ENCODE measurements around the gene XAGE3.

Gene XAGE3

GRCh38 chrX:52839137-52839536 lies 28.7 kb downstream of the XAGE3 start:
- no peak for DNase-seq

DNA sequence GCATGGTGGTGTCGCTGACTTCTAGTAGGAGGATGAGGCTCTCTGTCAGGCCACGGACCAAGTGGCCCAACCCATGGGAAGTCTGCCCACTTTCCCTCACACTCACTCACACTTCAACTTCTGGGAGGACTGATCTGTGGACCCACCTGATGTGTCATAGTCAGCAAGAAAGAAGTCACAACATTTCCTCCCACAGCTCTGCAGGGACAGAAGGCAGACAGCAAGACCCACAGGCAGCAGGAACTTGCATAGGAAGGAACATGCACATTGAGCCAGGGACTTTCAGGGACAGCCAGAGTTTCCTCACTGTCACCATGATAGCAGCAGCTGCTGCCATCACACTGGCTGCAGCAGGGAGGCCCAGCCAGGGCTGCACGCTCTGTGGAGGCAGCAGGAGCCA lies 37.3 kb downstream of the XAGE3 start:
- no peak for DNase-seq

- DNase-seq, result no peak
Measured at GRCh38 chrX:52824608-52825007, 43.3 kb downstream of the XAGE3 start.

DNA sequence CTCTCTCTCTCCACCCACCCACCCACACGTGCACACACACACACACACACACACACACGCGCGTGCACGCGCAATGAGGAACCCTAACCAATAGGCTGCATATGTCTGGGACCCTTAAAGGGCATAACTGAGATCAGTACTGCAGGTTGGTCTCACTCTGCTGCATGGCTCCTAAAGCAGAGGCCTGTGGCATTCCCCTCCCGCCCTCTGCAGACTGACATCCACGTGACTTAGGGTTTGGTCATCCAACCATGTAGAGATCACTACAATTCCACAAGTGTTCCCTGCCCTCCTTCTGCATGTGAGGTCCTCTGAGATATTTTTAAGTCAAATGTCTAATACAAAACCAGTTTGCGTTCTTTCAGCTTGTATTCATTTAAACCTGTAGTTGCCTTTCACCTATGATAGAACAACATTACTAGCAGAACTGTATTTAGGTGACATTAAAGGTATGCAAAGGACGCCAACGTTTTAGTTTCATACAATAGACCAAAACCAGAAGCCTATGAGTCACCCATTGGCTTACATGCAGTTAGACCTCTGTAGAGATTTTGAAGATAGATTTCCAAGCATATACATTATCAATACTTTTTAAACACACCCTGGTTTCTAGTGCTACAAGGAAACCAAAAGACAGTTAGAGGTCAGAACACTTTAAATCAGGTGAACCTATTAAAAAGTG lies 46.7 kb downstream of the XAGE3 start:
- no peak for DNase-seq

- DNase-seq, result no peak
Measured at GRCh38 chrX:52819788-52820187, 48.1 kb downstream of the XAGE3 start.
